Kidney (tissue), 14 donors: ENCODE results near the gene TTC28. TPM values are rescaled to one million over a fixed set of nuclear protein-coding genes. Genes with fewer than 3 reads are reported as not detected.

Experiments
- DNase-seq, 5 donors: peaks; one replicate each; pipeline ENCODE4 v3.0.0-alpha.2; 2013 to 2020
- FAIRE-seq: peaks from 2 replicates; lab custom pipeline; 2012; peaks lifted over from hg19 to GRCh38; lab: Jason Lieb, UNC
- H3K27ac ChIP-seq, 2 donors: one replicate each; pipeline ENCODE4 v1.7.0; 2013; ENCODE audit warnings: low read depth in 2 of 2, low read length in 2 of 2, inconsistent platforms in 1 of 2
- H3K27me3 ChIP-seq: one replicate; pipeline ENCODE4 v1.7.1; 2013; ENCODE audit warnings: low read length, inconsistent platforms; ENCODE audit not compliant: control insufficient read depth, insufficient read depth
- H3K36me3 ChIP-seq, 3 donors: one replicate each; pipeline versions ENCODE4 v1.7.0 to v1.7.1; 2013; ENCODE audit warnings: low read length in 3 of 3, control low read depth in 1 of 3, inconsistent platforms in 1 of 3; ENCODE audit not compliant: insufficient read depth in 3 of 3, control insufficient read depth in 2 of 3
- H3K4me1 ChIP-seq, 3 donors: one replicate each; pipeline versions ENCODE4 v1.7.0 to v1.7.1; 2013; ENCODE audit warnings: low read length in 3 of 3, inconsistent platforms in 1 of 3, low read depth in 1 of 3; ENCODE audit not compliant: control insufficient read depth in 2 of 3, insufficient read depth in 2 of 3
- H3K4me3 ChIP-seq, 3 donors: one replicate each; pipeline versions ENCODE4 v1.7.0 to v1.8.1; 2013; ENCODE audit warnings: low read length in 3 of 3, control low read depth in 1 of 3, inconsistent platforms in 1 of 3
- H3K9ac ChIP-seq, 3 donors: one replicate each; pipeline versions ENCODE4 v1.7.0 to v1.7.1; 2013; ENCODE audit warnings: low read length in 3 of 3, control low read depth in 1 of 3, inconsistent platforms in 1 of 3
- H3K9me3 ChIP-seq, 3 donors: one replicate each; pipeline versions ENCODE4 v1.7.0 to v1.7.1; 2013; ENCODE audit warnings: low read length in 3 of 3, control low read depth in 1 of 3, inconsistent platforms in 1 of 3; ENCODE audit not compliant: control insufficient read depth in 2 of 3, insufficient read depth in 1 of 3
- CTCF ChIP-seq: IDR thresholded peaks from 3 replicates; pipeline ENCODE4 v1.5.1; 2012; ENCODE audit warnings: mild to moderate bottlenecking, moderate library complexity, borderline replicate concordance; ENCODE audit not compliant: insufficient read depth; ENCODE audit errors: extremely low read depth
- intact Hi-C: fragments of 100-400 bp; cut with DNase I; formaldehyde crosslinking; loops from one replicate; pipeline ENCODE4 v1.11.1; 2022
- polyA plus RNA-seq: library from polyadenylated mRNA; stranded (reverse); fragments of 350-450 nt; fragmentation: Illumina TruSeq; extraction: RNeasy Lipid Tissue Mini Kit (QIAGEN cat#74804); gene quantifications from one replicate; pipeline ENCODE4 v1.2.3, GENCODE V29; 2014; ENCODE audit warnings: low read depth, low replicate concordance; ENCODE audit not compliant: insufficient read depth
- total RNA-seq: library from RNA; stranded (reverse); fragmentation: NEBNext Ultra II Directional; extraction: Animal tissue kit (Norgen Biotek cat#: 25700); gene quantifications from one replicate; pipeline ENCODE4 v1.2.1, GENCODE V29; 2021
- donor health status: control.
- donor health status: control.
- donor health status: control.
- donor health status: control.
- donor health status: control.
- donor health status: DM: yes; HTN: yes; CAD: no.
- donor health status: Normal renal cell carcinoma (clear cell type).

TTC28 gene
- total and polyA plus RNA-seq, 2 donors from 2014 or later: 3.5 to 40.2 TPM

- no peak overlapping the region for H3K4me3 ChIP-seq
- no peaks in the 10 kb centered on the region for H3K36me3 ChIP-seq
- no peak for TF ChIP-seq CTCF
- DNase-seq: no peak
- H3K4me1 ChIP-seq: peaks cover 0 to 2% (median 0%) of the 10 kb centered on the region in 3 donors
- intact Hi-C loops: no loop called here
- H3K9me3 ChIP-seq: peaks cover 2 to 9% (median 4%) of the 10 kb centered on the region in 3 donors
- no peak overlapping the region for H3K9ac ChIP-seq
- H3K27ac ChIP-seq: no peak overlapping the region
- no peak for FAIRE-seq
- H3K27me3 ChIP-seq: no peaks in the 10 kb centered on the region
Measured at GRCh38 chr22:27966168-27967064, 713.2 kb downstream of the TTC28 start.

GRCh38 chr22:27962268-27963044 lies 717.2 kb downstream of the TTC28 start:
- no peak for TF ChIP-seq CTCF
- FAIRE-seq: no peak
- H3K9me3 ChIP-seq: no peaks in the 10 kb centered on the region
- H3K36me3 ChIP-seq: no peaks in the 10 kb centered on the region
- no peak overlapping the region for H3K27ac ChIP-seq
- H3K4me1 ChIP-seq: peaks cover 0 to 4% (median 0%) of the 10 kb centered on the region in 3 donors
- no peak overlapping the region for H3K4me3 ChIP-seq
- intact Hi-C loops: no loop called here
- H3K9ac ChIP-seq: no peak overlapping the region
- H3K27me3 ChIP-seq: no peaks in the 10 kb centered on the region
- peak in 2 of 5 donors; percentile 32 to 67 for DNase-seq

- no peak overlapping the region for H3K4me3 ChIP-seq
- no peak overlapping the region for H3K9ac ChIP-seq
- no peaks in the 10 kb centered on the region for H3K36me3 ChIP-seq
- intact Hi-C loops: no loop called here
- peaks cover 0 to 4% (median 0%) of the 10 kb centered on the region in 3 donors for H3K4me1 ChIP-seq
- no peak for TF ChIP-seq CTCF
- no peak for FAIRE-seq
- no peak overlapping the region for H3K27ac ChIP-seq
- H3K27me3 ChIP-seq: no peaks in the 10 kb centered on the region
- no peak for DNase-seq
- no peaks in the 10 kb centered on the region for H3K9me3 ChIP-seq
Measured at GRCh38 chr22:27961680-27962079, 718.0 kb downstream of the TTC28 start.
